Nephron progenitor cell (in vitro differentiated cells): ENCODE measurements around the gene MITF.

Experiments
- DNase-seq: peaks from one replicate; pipeline ENCODE4 v3.0.0; 2021
- H3K27ac Mint-ChIP-seq: 2 replicates; pipeline ENCODE4 v1.8.0; 2021; ENCODE audit warnings: mild to moderate bottlenecking, moderate library complexity, mixed read lengths
- H3K27me3 Mint-ChIP-seq: 2 replicates; pipeline ENCODE4 v1.8.0; 2021; ENCODE audit warnings: mild to moderate bottlenecking, low read depth, mixed read lengths; ENCODE audit not compliant: poor library complexity
- H3K36me3 Mint-ChIP-seq: 2 replicates; pipeline ENCODE4 v1.8.0; 2021; ENCODE audit warnings: low read depth, mixed read lengths
- H3K4me1 Mint-ChIP-seq: 2 replicates; pipeline ENCODE4 v1.8.0; 2021; ENCODE audit warnings: mixed read lengths
- H3K4me3 Mint-ChIP-seq: 2 replicates; pipeline ENCODE4 v1.8.0; 2021; ENCODE audit warnings: mild to moderate bottlenecking, moderate library complexity, mixed read lengths
- H3K9me3 Mint-ChIP-seq: 2 replicates; pipeline ENCODE4 v1.8.0; 2021; ENCODE audit warnings: mild to moderate bottlenecking, moderate library complexity, mixed read lengths
- CTCF ChIP-seq: fragments of 200-600 bp; sonication (generic); IDR thresholded peaks from 2 replicates; pipeline ENCODE4 v1.5.0; 2021; ENCODE audit warnings: antibody characterized with exemption

Gene MITF

GRCh38 chr3:69753179-69753775, 14.0 kb downstream of the MITF start:
- no peaks in the 10 kb centered on the region for H3K4me1 Mint-ChIP-seq

GRCh38 chr3:69755795-69756194, 16.5 kb downstream of the MITF start:
- Mint-ChIP-seq H3K36me3 (peaks cover 6% of the 10 kb centered on the region), H3K4me1 (no peaks in the 10 kb centered on the region), H3K4me3 (no peak overlapping the region), H3K27ac (no peak overlapping the region), H3K27me3 (peaks cover 3% of the 10 kb centered on the region), H3K9me3 (peaks cover 23% of the 10 kb centered on the region)
- TF ChIP-seq CTCF = no peak
- DNase-seq = no peak

More at GRCh38 chr3:69753179-69753775, 14.0 kb downstream of the MITF start:
- Mint-ChIP-seq H3K27me3 (peaks cover 7% of the 10 kb centered on the region), H3K4me3 (no peak overlapping the region), H3K36me3 (peaks cover 6% of the 10 kb centered on the region), H3K9me3 (peaks cover 23% of the 10 kb centered on the region), H3K27ac (no peak overlapping the region)
- TF ChIP-seq CTCF = no peak
- no peak for DNase-seq

GRCh38 chr3:69761896-69762767, 22.9 kb downstream of the MITF start:
- H3K9me3 Mint-ChIP-seq = no peaks in the 10 kb centered on the region
- peaks cover 24% of the 10 kb centered on the region for H3K4me1 Mint-ChIP-seq
- no peak for DNase-seq
- peaks cover 6% of the 10 kb centered on the region for H3K27me3 Mint-ChIP-seq
- no peak for TF ChIP-seq CTCF
- H3K4me3 Mint-ChIP-seq = no peak overlapping the region
- no peak overlapping the region for H3K27ac Mint-ChIP-seq
- no peaks in the 10 kb centered on the region for H3K36me3 Mint-ChIP-seq

- H3K9me3 Mint-ChIP-seq = no peaks in the 10 kb centered on the region
- no peaks in the 10 kb centered on the region for H3K36me3 Mint-ChIP-seq
- TF ChIP-seq CTCF = no peak
- no peak overlapping the region for H3K4me3 Mint-ChIP-seq
- peaks cover 24% of the 10 kb centered on the region for H3K4me1 Mint-ChIP-seq
- no peak overlapping the region for H3K27ac Mint-ChIP-seq
- DNase-seq = no peak
- H3K27me3 Mint-ChIP-seq = peaks cover 6% of the 10 kb centered on the region
These were observed 23.5 kb downstream of the MITF start for GRCh38 chr3:69762768-69763229.

- Mint-ChIP-seq H3K4me1 (peaks cover 24% of the 10 kb centered on the region), H3K36me3 (no peaks in the 10 kb centered on the region), H3K9me3 (no peaks in the 10 kb centered on the region), H3K4me3 (no peak overlapping the region), H3K27ac (no peak overlapping the region), H3K27me3 (peaks cover 3% of the 10 kb centered on the region)
- no peak for TF ChIP-seq CTCF
- DNase-seq = no peak
These were observed 24.2 kb downstream of the MITF start for GRCh38 chr3:69763458-69763857.
